Activated CD8-positive, alpha-beta memory T cell treated with anti-CD3 and anti-CD28 coated beads, Interleukin-2, amount 50 U/mL, for 24 hours (primary cell): ENCODE results near the gene GEMIN7.
"Not testable (repeated sequence)": the region's sequence is repeated elsewhere in the genome, so short reads cannot be mapped to it uniquely, and the experiment has no call there.

ENCODE experiments used
- DNase-seq: peaks from one replicate; pipeline ENCODE4 v3.0.0-alpha.2; 2020; ENCODE audit errors: extremely low read depth

The GEMIN7 gene

DNA sequence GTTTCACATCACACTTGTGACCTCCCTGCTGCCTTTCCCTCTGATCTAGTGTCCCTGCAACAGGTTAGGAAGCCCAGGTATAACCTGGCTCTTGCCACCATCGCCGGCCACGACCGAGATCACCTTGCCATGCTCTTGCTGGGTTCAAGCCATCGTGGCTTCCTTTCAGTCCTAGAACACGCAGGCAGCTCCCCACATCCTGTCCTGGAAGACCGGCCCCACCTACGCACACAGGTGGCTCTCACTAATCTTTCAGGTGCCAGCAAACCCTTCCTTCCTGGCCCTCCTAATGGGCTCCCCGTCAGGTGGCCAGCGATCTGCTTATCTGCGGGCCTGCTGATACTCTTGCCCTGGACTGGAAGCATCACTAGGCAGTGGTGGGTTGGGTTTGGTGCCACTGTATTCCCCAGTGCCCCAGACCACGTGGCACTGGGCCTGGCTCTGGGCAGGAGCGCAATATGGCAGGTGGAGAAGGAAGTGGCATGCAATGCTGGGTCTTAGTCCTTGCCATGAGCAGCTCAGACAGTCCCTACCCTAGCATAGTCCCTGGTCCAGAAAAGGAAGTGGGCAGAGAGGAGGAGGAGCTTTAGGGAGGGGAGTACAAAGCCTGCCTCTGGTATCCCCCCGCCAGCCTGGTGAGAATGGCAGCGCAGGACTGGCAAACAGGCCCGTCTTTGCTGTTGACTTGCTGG lies 25.7 kb downstream of the GEMIN7 start:
- DNase-seq = no peak

DNA sequence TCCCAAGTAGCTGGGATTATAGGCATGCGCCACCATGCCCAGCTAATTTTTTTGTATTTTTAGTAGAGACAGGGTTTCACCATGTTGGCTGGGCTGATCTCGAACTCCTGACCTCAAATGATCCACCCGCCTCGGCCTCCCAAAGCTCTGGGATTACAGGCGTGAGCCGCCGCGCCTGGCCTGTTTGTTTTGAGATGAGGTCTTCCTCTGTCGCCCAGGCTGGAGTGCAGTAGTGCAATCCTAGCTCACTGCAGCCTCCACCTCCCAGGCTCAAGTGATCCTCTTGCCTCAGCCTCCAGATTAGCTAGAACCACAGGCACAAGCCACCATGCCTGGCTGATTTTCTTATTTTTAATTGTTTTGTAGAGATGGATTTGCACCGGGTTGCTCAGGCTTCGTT lies 27.3 kb downstream of the GEMIN7 start:
- not testable (repeated sequence) for DNase-seq

DNA sequence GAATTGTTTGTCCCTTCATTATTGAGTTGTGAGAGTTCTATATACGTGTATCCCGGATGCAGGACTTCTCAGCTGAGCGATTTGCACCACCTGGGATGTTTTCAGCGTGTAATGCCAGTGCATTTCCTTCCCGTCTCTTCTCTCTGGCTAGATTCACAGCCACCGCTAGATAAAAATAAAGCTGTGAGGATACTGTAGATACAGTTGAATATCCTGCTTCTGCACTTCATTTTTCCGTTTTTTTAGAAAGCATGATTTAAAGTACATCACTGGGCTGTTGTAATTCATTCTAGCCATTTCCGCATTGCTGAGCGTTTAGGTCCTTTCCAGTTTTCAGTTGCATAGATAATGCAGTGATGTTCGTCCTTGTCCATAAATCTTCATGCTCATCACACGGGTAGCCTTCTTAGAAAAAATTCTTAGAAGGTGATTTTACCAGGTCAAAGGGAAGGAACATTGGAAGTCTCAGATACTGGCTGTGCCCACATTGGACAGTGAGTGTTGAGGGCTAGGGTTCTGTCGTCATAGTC lies 28.6 kb downstream of the GEMIN7 start:
- no peak for DNase-seq

DNA sequence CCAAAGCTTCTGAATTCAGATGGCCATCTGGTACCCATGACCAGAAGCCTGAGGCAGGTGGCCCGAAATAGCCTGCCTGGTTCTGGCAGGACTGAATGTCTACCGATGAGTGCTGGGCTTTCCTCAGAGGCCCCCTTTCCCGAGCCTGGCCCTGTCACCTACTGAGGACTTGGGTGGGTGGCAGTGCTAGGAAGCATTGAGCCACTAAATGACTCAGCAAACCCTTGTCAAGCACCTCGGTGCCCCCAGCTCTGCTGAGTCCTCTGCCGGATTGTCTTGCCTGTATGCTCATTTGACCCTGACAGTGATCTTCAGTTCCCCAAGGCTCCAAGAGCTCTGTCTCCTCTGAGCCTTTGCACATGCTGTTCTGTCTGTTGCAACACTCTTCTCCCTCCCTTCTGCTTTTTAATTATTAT lies 31.8 kb downstream of the GEMIN7 start:
- DNase-seq = no peak

DNA sequence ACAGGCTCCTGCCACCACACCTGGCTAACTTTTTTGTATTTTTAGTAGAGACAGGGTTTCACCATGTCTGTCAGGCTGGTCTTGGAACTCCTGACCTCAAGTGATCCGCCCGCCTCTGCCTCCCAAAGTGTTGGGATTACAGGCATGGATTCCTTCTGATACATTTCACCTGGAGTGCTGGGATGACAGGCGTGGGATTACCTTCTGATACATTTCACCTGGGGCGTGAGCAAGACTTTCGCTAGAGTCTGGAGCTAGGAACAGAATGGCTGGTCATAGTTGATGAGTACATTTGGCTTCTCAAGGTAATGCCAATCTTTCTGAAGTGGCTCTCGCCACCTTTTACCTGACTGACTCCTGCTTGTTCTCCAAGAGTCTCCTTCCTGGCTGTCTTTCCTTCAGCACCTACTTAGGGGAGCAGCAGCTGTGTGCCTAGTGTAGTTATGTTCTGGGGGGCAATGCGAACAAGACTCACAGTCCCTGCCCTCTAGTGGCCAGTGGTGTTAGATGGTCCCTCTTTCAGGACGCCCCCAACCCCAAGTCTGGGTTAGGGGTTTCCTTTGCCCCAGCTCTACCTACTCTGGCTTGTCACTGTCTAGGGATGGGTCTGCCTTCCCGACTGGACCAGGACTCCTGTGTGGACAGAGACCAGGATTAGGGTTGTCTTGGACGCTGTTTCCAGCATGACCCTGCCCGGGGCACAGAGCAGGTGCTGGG lies 33.2 kb downstream of the GEMIN7 start:
- no peak for DNase-seq

DNA sequence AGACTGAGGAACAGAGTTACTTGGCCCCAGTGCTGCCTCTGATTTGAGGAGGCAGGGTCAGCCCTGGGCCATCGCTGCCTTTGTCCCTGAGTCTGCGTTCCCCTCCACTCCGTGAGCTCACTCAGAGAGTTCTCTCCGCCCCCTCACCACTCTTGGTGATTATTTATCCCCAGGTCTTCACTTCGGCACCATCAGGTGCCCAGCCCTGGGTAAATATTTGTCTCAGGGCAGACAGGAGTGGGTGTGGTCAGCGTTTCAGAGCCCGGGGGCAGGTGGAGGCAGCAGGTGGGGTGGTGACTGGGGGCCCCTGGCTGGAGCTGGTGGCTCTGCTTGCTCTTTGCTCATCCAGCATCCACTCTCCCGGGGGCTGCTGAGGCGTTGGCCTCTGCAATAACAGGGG lies 34.6 kb downstream of the GEMIN7 start:
- no peak for DNase-seq

DNA sequence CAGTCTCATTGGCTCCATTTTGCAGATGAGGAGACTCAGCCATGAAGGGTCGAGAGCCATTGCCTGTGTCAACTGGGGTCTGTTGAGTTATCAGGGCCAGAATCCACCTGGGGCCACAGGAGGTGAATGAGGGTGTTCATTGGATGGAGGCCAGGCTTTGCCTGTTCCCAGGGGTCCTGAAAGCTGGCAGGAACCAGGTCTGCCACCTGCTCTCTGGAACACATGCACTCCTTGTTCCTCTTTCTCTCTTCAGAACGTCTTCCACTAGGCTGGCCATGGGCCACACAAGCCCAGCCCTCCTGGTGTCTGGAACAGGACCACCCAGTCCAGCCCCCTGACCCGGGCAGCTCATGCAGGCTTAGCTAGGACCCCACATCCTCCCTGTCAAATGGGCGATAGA lies 35.1 kb downstream of the GEMIN7 start:
- DNase-seq = no peak

DNA sequence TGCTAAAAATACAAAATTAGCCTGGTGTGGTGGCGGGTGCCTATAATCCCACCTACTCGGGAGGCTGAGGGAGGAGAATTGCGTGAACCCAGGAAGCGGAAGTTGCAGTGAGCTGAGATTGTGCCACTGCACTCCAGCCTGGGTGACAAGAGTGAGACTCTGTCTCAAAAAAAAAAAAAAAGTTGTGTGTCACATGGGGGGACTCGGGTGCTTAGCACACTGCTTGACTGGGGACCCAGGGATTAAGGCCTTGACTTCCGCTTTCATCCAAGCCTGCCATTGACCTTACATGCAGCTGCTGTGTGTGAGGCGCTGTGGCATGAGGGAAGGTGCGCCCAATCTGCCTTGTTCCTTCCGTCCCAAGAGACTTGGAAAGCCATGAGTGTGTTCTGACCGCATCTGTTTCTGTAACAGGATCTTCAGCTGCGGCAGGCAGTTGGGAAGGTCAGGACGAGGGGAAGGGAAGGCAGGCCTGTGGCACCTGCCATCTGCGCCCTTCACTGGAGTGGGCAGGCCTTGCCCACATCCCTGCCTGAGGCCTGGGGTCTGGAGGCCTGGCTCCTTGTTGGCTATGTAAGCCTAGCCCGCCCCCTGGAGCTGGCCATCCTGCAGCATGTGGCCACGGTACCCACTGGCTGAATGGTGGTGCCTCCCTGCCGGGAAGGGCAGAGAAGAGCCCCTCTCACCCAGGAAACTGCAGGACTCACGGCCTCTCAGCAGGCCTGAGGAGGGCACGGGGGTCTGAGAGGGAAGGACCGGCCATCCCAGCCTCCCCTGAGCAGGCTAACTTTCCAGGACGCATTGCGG lies 37.0 kb downstream of the GEMIN7 start:
- DNase-seq = no peak

DNA sequence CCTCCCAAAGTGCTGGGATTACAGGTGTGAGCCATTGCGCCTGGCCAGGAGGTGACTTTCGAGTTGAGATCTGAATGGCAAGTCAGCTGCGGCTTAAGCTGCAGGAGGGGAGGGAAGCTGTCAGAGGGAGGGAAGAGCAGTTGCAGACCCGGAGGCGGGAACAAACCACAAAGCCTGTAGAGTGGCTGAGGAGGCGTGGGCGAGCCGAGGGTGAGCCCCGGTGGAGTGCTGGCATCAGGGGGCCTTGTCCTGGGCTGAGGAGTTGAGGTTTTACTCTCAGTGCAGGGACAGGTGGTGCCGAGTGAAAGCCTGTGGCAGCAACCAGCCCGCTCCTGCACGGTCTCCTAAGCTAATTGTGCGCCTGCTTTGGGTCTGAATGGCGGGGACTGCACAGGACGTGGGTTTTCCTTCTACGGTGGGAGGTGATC lies 38.1 kb downstream of the GEMIN7 start:
- DNase-seq = peak; percentile 37

DNA sequence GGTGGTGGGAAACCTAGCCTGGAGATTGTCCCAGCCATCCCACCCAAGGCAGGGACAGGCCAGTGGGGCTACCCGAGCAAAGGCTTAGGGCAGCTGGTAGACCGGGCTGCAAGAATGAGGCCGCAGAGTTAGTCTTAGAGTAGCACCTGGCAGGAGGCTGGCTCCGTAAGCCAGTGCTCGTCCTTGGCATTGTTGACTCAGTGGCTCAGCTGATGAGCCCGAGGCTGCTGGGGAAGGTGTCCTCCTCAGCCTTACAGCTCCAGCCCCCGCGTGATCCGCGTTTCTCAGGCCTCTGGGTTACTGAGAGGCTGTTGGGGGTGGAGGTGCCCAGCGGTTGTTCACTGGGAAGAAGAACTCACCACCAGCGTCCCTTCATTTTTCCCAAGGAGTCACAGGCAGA lies 38.6 kb downstream of the GEMIN7 start:
- no peak for DNase-seq

DNA sequence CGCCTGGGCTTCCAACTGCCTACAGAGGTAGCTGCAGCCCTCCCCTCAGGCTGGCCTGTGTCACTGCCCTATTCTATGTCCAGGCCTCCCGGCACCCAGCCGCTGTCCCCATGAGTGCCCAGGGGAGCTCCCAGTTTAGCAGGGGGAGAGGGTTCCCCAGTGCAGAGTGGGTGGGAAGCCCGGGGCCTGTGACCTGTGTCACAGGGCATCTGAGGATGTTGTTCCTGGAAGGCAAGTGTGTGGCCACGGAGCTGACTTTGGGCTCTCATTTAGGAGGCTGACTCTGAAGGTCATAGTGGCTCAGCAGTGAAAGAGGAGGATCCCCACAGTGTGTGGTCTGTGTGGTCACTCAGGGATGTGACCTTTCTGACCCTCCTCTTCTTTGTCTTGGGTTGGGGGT lies 39.0 kb downstream of the GEMIN7 start:
- DNase-seq = no peak

DNA sequence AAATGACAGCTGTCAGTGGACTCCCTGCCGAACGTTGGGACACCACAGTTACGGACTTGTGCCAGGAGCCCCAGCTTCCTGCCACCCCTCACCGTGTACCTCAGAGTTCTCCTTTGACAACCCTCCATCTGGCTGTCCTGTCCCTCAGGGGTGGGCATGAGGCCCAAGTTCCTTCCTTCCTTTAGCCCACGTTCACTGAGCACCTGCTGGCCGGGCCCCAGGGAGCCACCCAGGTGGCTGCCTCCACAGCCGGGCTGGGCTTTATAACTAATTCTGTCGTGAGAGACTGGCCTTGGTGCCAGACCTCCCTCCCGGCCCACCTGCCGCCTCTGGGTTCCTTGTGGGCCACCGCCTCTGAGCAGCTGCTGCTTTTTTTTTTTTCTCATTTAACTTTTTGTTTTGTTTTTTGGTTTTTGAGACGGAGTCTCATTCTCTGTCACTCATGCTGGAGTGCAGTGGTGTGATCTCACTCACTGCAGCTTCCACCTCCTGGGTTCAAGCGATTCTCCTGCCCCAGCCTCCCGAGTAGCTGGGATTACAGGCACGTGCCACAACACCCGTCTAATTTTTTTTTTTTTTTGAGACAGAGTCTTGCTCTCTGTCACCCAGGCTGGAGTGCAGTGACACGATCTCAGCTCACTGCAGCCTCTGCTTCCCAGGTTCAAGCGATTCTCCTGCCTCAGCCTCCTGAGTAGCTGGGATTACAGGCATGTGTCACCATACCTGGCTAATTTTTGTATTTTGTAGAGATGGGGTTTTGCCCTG lies 39.7 kb downstream of the GEMIN7 start:
- not testable (repeated sequence) for DNase-seq

DNA sequence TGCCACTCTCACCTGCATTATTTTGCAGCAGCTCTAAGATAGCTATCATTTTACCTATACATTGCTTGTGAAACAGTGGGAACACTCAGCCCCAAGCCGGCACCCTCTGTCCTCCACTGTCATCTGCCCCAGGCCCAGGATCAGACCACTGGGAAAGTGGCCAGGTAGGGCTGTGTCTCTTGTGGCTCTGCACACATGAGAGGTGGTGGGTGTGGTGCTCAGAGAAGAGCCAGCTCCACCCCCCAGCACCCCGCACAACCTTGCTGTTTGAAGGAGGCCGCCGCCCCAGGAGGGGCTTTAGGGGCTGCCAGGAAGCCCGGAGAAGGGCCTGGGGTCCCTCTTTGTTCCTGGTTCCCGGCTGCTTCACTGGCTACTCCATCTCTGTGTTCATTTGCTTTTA lies 40.5 kb downstream of the GEMIN7 start:
- no peak for DNase-seq

DNA sequence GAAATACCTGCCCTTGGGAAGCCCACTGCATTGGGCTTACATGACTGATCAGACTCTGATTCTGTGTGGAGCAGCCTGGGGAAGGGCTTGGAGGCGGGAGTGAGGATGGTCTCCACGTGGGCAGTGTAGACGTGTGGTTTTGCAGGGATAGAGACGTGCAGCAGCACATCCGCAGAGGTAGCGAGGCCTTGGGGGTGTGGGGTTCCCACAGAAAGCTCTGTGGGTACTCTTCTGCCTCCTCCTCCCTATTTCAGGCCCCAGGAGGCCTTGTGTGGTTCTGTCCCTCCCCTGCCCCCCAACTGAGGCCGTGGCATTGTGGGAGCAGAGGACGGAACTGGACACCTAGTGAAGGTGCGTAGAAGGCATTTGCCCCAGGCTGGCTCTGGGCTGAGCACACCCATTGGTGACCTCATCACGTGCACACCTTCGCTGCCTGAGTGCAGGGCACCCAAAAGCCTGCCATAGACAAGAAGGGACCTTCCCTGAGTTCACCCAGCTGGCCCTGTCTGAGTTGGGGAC lies 42.8 kb downstream of the GEMIN7 start:
- DNase-seq = no peak

DNA sequence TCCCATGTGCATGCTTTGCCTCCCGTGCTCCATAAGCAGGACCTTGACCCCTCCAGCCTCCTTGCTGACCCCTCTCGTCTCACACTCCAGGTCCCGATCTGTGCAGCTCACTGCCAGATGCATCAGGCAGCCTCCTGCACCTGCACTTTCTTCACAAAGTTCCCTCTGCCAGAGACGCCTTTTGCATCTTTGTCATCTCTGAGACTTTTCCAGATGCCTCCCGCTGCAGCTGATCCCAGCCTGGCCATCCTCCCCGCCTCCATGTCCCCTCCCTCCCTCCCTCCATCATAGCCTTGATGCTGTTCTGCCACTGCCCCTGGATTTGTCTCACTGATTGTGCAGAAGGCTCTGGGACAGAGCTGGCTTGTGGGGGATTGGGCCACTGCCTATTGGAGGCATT lies 43.8 kb downstream of the GEMIN7 start:
- DNase-seq = no peak

DNA sequence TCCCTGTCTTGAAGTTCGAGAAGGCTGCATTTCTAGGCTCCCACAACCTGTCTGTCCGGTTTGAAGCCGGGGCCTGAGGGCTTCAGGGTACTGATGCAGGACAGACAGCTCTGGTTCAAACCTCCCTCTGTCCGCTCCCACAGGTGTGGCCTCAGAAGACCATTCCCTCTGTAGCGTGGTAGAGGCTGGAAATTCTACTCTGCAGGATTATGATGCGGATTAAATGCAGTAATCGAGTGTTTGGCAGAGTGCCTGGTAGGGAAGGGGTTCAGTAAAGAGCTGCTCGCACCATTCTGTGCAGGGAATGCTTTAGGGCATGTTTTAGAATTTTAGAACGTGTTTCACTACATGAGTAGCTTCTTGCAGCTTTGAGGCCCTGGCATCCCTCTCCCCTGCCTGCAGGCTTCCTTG lies 44.4 kb downstream of the GEMIN7 start:
- DNase-seq = no peak

DNA sequence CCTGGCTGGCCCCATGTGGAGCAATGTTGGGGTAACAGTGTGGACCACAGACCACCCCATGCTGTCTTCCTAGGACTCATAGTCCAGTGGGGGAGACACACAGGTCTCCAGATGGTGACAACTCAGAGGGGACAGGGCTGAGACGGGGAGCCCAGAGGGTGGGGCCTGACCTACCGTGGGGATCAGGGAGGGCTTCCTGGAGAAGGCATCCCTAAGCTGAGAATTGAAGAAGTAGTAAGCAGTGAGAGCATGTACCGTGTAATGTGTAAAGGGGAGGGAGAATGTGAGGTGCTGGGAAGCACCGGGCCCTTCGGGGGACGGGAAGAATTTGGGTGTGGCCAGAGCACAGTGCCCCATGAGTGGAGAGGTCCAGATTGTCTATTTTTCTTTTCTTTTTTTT lies 45.0 kb downstream of the GEMIN7 start:
- no peak for DNase-seq

DNA sequence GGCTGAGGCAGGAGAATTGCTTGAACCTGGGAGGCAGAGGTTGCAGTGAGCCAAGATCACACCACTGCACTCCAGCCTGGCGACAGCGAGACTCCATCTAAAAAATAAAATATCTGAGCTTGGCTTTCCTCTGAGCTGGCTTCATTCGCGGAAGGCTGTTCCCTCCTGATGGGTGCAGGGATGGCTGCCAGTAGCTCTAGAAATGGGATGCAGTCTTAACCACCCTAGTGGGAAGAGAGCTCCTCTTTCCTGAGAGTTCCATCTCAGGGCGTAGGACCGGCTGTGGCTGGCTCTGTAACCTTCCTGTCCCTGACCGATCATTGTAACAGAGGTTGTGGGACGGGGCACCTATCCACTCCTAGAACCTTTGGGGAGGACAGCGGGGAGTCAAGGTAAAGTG lies 46.3 kb downstream of the GEMIN7 start:
- no peak for DNase-seq

DNA sequence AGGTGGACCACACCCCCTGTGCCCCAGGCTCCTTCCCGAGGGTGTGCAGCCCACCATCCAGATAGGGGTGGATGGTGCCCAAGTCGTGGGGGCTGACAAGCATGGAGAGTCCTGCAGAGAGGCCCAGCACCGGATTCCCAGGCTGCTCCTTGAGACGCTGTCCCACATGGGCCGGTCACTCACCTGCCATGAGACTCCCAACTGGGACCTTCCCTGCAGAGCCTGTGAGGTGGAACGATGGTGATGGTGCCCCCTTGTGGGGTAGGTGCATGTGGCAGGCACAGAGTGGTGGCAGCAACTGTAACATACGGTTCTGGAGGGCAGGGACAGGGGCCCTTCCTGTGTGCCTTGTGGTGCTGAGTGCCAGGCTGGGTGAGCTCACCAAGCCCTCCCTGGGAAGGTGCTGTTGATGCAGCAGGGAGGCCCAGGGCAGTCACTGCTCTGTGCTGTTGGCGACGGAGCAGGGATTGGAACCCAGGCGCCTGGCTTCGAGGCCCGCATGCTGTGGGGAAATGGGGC lies 47.0 kb downstream of the GEMIN7 start:
- peak; percentile 27 for DNase-seq

DNA sequence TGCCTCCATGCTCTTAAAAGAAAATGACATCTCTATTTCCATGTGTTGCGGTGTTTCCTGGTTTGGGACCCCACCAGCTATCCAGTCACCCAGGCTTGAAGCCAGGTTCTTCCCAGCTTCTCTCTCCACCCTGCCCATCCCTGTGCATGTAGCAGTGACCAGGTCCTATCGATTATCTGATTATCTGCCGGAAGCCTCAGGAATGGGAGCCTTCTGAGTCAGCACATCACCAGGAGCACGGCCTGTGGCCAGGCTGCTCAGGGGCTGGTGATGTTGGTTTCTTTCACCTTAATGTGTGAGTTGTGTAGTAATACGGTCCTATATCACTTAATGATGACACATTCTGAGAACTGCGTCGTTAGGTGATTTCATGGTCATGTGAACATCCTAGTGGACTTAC lies 47.6 kb downstream of the GEMIN7 start:
- DNase-seq = no peak

DNA sequence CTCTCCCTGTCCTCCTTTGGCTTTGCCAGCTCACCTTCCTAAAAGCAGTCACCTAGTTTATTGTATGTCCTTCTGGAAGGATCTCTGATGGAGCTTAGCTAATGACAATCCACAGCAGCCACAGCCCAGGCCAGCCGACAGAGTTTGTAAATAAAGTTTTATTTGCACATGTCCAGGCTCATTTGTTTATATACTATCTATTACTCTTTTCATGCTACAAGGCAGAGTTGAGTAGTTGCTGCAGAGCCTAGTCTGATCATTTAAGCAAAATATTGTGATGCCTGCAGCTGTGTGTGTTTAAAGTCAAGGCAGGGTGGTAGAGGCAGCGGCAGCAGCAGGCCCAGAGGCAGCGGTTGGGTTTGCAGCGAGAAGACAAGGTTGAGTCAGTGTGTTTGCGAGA lies 49.1 kb downstream of the GEMIN7 start:
- DNase-seq = no peak
